HG03378 (cell line): ENCODE measurements around the gene PANX3.
"Not testable (repeated sequence)": the region's sequence is repeated elsewhere in the genome, so short reads cannot be mapped to it uniquely, and the experiment has no call there.

Experiments
- ATAC-seq: cut with Tn5 transposase; IDR thresholded peaks from one replicate; pipeline ENCODE4 v1.9.1; 2021; ENCODE audit warnings: mild to moderate bottlenecking, moderate library complexity; ENCODE audit not compliant: unreplicated experiment

PANX3 gene, protein sequence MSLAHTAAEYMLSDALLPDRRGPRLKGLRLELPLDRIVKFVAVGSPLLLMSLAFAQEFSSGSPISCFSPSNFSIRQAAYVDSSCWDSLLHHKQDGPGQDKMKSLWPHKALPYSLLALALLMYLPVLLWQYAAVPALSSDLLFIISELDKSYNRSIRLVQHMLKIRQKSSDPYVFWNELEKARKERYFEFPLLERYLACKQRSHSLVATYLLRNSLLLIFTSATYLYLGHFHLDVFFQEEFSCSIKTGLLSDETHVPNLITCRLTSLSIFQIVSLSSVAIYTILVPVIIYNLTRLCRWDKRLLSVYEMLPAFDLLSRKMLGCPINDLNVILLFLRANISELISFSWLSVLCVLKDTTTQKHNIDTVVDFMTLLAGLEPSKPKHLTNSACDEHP

DNA sequence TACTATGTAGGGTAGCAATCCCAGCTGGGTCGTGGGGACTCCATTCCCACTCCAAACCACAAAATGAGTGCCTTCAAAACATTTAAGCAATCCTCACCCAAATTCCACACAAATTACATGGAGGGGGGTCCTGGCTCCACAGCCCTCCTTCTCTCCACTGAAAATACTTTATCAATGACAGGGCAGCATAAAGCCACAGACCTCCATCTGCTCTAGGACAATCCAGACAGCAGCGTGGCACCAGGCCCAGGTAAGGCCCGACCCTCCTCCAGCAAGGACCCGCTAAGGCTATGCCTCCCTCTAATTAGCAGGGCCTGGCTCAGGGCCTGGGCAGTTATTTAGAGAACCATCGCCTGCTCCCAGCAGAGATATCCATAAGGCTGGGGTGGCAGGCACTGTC lies at the start of gene PANX3:
PANX3 (plus strand) TSS at position 365 of the 400 bp plus-strand sequence. CDS start 129 bp downstream, outside the sequence.
- ATAC-seq = no peak

DNA sequence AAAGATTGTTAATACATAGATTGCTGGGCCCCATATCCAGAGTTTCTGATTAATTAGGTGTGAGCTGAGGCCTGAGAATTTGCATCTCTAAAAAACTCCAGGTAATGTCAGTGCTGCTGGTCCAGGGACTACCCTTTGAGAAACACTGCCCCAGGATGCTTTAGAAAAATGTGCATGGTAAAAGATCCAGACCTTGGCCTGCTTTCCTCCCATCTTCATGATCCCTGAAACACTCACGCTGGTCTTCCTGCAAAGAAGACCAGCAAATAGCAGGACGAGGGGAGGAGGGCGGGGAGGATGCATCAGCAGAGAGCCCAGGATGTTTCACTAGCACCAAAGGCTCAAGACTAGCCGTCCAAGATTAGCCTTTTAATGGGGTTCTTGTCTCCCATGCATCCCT lies 41.5 kb upstream of the PANX3 start, which contains the start of gene OR8A1:
OR8A1 (plus strand) TSS at position 301 of the 400 bp plus-strand sequence. CDS start 123 bp downstream, outside the sequence.
- ATAC-seq = no peak

DNA sequence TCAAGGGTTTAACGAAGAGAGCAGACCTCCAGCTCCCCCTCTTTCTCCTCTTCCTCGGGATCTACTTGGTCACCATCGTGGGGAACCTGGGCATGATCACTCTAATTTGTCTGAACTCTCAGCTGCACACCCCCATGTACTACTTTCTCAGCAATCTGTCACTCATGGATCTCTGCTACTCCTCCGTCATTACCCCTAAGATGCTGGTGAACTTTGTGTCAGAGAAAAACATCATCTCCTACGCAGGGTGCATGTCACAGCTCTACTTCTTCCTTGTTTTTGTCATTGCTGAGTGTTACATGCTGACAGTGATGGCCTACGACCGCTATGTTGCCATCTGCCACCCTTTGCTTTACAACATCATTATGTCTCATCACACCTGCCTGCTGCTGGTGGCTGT lies 41.1 kb upstream of the PANX3 start:
- ATAC-seq = no peak

DNA sequence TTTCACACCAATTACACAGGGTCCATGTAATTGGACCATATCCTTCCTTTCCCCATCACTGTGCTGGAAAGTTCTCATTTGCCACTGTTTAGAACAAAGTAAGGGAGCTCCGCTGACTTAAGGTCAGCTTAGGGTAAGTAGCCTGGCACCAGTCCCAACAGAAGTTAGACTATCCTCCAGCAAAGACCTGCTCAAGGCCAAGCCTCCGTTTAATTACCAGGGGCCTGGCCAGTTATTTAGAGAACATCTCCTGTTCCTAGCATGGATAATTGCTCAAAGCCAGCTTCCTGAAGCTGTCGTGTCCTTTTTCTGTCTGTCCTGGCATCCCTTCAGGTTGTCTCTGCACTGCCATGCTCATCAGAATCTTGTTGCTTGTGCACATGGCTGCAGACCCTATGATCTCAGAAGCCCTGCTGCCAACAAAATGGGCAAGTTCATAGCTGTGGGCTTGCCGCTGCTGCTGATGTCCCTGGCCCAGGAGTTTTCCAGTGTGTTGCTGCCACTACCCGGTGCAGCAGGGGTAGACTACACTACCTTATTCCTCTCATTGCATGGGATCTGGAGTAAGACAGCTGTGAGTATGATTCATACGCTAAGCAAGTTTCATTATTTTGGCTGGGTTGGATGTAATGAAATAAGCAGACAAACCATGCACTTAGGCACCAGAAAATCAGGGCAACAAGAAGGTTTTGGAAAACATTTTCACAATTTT lies 33.4 kb upstream of the PANX3 start:
- ATAC-seq = no peak

DNA sequence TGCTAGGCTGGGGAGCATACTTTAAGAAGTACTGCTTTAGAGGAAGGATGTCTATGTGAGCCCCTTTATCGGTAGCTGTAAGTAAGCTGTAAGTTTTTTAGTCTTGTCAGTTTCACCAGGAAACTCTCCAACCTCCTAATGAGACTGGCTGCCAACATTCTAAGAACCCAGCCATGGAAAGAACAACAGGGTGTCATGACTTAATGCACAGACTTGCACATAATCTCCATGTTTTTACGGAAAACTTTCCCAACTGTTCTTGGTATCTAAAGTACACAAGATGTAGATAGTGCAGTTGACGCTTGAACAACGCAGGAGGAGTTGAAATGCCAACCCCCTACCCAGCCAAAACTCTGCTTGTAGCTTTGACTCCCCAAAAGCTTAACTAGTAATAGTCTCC lies 32.5 kb upstream of the PANX3 start:
- ATAC-seq = no peak

DNA sequence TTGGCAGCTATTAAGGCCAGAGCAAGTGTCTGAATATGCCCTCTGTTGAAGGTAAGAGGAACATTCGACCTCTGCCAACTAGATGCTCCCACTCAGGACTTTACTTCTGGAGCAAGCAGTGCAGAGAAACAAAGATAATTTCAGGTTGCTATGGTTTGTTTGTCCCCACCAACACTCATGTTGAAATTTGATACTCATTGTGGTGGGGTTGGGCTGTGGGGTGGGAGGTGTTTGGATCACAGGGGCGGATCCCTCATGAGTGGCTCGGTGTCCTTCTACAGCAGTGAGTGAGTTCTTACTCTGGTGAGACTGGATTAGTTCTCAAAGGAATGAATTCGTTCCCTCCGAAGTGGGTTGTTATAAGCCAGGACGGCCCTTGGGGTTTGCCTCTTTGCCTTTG lies 29.4 kb upstream of the PANX3 start:
- no peak for ATAC-seq

DNA sequence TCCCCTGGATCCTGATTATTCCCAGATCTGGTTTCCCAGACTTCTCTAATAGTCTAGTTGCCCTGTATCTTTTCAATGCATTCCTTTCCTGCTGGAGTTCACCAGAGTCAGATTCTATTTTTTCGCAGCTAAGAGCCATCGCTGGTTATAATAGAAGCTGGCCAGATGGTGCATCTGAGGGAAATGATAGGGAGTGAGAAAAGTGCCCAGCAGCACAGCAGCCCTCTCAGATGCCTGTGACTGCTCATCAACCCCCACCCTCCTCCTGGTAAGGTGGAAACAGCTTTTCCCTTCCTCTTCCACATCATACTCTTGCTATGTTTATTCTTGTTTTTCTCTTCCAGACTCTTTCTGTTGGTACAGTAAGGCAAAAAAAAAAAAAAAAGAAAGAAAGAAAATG lies 28.7 kb upstream of the PANX3 start:
- ATAC-seq = no peak

DNA sequence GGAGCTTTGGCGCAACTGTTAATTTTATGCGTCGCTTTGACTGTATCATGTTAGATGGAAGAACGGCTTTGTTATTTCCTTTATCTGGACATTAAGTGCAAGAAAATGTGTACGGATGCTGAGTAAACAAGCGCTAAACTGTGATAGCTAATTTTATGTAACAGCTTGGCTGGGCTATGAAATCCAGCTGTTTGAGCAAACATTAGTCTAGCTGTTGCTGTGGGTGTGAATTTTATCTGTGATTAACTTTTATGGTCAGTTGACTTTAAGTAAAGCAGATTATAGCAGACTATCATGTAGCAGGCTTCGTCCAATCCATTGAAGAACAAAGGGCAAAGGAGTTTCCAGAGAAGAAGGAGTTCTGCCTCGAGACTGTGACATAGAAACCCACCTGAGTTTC lies 27.4 kb upstream of the PANX3 start:
- no peak for ATAC-seq

DNA sequence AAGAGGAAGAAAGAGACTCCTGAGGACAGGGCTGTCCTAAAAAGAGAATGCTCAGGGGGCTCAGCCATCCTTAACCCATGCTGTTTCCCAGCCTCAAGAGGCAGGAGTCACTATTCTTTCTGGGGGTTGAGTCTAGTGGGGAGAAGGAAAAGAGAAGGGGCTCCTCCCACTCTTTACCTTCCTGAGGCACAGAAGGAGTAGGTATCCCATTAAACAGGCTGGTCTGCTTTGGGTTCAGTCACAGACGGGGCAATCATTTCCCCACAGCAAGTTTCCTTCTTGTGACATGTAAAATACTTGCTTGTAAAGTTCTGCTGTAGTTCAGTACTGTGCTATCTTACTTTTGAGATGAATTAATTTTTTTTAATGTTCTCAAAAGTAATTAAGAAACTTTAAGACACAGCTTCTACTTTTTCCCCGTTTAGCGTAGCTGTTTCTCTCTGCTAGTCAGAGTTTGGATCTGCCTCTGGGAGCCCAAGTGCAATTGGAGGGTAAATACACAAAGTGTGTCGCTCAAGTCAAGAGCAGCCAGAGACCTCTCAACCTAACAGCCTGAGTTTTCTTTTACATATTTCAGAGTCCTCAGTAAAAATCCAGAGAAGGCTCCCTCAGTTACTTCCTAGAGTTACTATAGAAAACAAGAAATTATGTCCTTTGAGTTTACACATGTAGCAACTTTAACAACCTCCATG lies 26.4 kb upstream of the PANX3 start:
- ATAC-seq = no peak

DNA sequence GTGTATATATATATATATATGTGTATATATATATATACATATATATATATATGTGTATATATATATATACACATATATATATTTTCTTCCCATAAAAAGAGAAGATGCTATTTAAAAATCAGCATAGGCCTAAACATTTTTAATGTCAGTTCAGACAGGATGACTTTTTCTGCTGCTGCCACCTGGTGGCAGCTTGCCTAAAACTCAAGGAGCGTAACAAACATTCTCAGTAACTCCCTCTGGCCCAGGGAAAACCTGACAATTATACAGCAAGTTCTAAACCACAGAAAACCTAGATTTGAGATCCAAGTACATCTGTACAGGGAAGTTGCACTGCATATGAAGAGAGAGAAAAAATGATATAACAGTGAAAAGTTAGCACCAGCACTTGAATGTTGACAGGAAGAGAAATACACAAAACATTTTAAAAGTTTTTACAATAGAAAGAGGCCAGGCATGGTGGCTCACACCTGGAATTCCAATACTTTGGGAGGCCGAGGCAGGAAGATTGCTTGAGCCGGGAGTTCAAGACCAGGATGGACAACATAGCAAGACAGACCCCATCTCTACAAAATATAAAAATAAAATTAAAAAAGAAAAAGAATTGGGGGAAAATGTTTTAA lies 24.9 kb upstream of the PANX3 start:
- no peak for ATAC-seq

DNA sequence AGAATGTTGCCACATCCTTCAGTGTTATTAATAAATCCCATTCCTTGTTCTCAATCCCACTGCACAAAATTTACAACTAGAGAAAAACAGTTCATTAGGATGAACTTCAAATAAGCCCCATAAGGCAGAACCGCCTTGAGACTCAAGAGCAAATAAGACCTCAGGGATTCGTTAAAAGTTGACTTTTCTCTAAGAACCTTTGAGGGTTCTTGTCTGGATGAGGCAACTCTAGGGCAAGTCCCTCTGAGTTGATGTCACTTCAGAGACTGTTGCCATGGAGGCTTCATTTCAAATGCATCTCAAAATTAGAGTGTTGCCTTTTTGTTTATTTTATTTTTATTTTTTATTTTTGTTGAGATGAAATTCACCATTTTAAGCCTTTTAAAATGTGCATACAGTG lies 19.8 kb upstream of the PANX3 start:
- ATAC-seq = no peak

DNA sequence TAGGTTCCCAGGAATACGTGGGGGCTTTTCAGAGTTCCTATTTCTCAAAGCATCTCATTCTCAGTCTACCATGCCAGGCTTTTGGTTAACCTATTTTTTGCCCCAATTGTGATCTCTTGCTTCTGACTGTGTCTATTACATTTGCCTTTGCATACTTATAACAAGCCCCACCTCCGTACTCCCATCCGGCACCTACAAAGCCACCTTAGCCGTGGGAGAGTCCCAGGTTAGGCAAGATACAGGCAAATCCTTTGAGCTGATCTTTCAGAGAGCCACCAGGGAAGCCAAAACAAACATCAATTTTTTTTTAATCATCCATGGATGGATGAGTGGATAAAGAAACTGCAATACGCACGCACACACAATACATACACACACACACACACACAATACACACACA lies 18.6 kb upstream of the PANX3 start:
- ATAC-seq = no peak

DNA sequence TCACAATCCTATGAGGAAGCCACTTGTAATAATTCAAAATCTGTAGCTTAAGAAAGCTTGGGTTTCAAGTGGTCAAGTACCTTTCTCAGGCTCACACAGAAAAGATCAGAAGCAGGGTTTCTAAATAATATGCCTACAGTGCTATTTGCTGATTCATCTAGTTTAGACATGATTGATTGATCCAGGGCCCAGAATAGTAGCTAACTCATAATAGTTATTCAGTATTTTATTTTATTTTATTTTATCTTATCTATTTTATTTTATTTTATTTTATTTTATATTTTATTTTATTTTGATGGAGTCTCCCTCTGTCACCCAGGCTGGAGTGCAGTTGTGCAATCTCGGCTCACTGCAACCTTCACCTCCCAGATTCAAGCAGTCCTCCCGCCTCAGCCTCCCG lies 15.9 kb upstream of the PANX3 start:
- ATAC-seq = no peak

DNA sequence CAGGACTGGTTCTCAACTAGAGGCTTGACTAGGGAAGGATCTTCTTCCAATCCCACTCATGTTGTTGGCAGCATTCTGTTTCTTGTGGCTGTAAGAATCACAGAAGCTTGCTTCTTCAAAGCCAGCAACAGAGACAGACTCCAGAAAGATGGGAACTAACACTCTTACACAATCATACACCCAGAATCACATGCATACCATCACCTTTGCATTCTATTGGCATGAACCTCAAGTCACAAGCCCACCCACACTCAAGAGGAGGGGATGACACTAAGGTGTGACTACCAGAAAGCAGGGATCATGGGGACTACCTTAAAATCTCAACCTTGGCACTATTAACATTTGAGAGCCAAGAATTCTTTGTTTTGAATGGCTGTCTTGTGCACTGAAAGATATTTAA lies 13.6 kb upstream of the PANX3 start:
- ATAC-seq = no peak

DNA sequence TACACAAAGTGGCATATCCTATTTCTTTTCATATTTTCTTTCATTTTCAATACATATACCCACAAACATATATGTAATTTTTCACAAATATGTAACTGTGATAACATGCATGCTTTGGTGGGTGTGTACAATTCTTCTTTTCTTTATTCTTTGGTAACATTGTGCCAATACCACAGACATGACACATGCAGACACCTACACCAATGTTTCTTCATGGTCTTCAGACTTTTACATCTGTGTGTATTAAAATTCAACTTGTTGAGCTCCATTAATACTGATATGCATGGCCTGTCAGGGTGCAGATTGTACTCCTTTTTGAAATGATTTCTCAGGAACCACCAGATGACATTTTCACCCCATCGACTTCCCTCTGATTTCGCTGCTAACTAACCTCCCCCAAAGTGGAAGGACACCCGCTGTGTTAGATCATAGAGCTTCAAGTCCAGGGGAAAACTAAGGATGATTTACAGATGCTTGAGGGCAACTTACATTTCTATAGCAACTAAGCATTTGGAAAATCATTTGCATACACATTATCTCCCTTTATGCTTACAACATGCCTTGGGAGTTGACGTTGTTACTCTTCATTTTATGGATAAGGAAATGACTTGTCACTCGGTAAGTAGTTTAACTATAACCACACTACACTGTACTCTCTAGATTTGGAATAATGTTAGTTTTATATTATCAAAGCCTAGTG lies 10.5 kb upstream of the PANX3 start:
- ATAC-seq = no peak

DNA sequence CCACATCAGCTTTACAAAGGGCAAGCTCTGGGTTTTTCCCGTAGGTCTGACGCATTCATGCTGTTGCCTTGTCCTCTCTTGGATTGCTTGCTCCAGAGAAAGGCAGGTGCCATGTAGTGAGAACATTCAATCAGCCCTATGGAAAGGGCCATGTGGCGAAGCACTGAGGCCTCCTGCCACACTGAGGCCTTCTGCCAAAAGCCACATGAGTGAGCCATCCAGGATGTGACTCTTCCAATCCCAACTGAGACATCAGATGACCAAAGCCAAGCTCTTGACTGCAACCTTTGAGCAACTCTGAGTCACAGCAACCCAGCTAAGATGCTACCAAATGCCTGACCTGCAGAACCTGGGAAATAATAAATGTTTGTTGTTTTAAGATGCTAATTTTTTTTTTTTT lies 9.0 kb upstream of the PANX3 start:
- ATAC-seq = no peak

DNA sequence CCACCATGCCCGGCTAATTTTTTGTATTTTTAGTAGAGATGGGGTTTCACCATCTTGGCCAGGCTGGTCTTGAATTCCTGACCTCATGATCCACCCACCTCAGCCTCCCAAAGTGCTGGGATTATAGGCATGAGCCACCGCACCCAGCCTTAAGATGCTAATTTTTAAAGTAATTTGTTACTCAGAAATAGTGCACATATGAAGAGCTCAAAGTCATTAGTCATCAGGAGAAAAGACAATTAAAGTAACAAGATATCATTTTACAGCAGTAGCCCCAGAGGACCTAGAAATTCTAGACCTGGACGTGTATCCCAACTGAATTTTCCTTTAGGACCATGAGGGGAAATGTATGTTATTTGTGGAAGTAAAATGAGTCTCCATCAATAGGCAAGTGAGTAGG lies 8.5 kb upstream of the PANX3 start:
- not testable (repeated sequence) for ATAC-seq

DNA sequence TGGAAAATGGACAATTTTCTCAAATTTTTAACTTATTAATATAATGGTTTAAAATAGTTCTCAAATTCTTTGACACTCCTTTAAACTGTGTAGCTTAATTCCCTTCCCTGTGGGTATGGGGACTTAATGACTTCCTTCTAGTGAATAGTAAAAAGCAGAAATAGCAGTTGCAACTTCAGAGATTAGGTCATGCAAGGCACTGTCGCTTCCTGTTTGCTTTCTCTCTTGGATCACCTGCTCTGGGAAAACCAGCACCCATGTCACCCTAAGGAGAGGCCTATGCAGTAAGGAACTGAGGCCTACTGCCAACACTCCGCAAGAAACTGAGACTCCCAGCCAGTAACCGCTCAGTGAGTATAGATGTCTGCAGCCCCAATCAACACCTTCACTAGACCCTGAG lies 5.5 kb upstream of the PANX3 start:
- ATAC-seq = no peak

DNA sequence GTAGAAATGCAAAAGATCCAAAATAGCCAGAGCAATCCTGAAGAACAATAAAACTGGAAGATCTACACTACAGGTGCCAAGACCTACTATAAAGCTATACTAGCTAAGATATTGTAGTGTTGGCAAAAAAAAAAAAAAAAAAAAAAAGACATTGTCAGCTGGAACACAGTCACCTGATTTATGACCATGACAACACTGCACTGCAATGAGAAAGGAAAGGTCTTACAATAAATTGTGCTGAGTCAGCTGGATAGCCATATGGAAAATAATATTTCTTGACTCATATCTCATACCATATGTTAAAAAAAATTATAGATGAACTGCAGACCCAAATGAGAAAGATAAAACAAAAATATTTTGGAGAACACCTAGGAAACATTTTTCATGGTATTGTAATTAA lies 3.1 kb upstream of the PANX3 start:
- no peak for ATAC-seq

DNA sequence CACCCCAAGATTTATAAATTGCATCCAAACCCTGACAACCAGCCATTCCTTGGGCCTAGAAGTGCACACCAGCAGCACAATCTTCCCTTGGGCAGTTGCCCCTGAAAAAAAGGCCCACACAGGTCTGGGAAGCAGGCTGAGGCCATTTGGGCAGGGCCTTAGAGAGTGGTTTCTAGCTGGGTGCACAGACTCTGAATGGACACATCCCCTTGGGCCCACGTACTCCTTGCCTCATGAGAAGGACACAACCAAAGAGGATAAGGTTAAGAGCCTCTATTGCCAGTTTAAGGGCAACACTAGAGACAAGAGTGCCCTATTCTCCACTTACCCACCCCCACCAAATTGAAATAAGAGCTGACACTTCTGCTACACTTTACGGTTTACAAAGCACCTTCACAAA lies 933 bp upstream of the PANX3 start:
- ATAC-seq = no peak

DNA sequence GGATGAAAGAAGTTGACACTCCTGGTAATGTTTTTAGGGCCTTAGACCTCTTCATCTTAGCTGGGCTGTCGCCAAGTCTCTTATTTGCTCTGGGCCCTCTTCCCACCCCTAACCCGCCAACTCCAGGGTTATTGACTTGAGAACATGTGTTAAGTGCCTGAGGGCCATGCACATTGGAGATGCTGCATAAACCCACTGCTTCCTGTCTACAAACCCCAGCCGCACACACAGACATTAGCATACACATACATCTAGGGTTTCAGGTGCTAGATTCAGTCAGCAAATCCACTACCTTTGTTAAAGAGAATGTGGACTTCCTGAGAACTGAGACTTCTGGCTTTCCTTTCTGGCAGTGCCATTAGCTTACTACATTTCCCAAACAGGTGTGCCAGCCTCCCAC lies 817 bp downstream of the PANX3 start:
- no peak for ATAC-seq
